A549 (cell line): ENCODE measurements around the gene RAB3B.

Source experiments
- EHMT2 ChIP-seq: fragments of 200-600 bp; sonication (generic); IDR thresholded peaks from 2 replicates; pipeline ENCODE4 v1.6.1; 2016; ENCODE audit warnings: antibody characterized with exemption, low read depth, mild to moderate bottlenecking, moderate library complexity
- JUN ChIP-seq, 2 experiments: fragments of >200 bp; sonication (Bioruptor Twin); formaldehyde crosslinking; IDR thresholded peaks; 2 replicates in 1 of 2; 3 replicates in 1 of 2; pipeline ENCODE4 v1.6.1; 2016 to 2017
- JUNB ChIP-seq: fragments of >200 bp; sonication (Bioruptor Twin); formaldehyde crosslinking; IDR thresholded peaks from 2 replicates; pipeline ENCODE4 v1.6.1; 2016
- POLR2A ChIP-seq: IDR thresholded peaks from 2 replicates; pipeline ENCODE4 v1.6.1; 2012; ENCODE audit warnings: mild to moderate bottlenecking, low read length
- RAD21 ChIP-seq, 2 experiments: fragments of >200 bp in 1 of 2; sonication (Bioruptor Twin) in 1 of 2; formaldehyde crosslinking in 1 of 2; IDR thresholded peaks in 1 of 2; conservative IDR thresholded peaks in 1 of 2; 2 replicates in 1 of 2; 3 replicates in 1 of 2; pipeline ENCODE4 v1.6.1; 2012 to 2018; ENCODE audit warnings: inconsistent platforms in 1 of 2
- TFCP2L1 ChIP-seq: fragments of 250-450 bp; sonication (Bioruptor Pico); IDR thresholded peaks from 2 replicates; pipeline ENCODE4 v1.5.0; 2021; ENCODE audit warnings: mild to moderate bottlenecking
- TF ChIP-seq, protein P1 (sequence below): IDR thresholded peaks from 2 replicates; pipeline ENCODE4 v1.6.1; 2012
- TF ChIP-seq, protein P2 (sequence below): fragments of >200 bp; sonication (Bioruptor Twin); formaldehyde crosslinking; IDR thresholded peaks from 3 replicates; pipeline ENCODE4 v1.5.1; 2016
- TF ChIP-seq, protein P3 (sequence below): fragments of 450-650 bp; IDR thresholded peaks from 2 replicates; pipeline ENCODE4 v1.6.1; 2014; ENCODE audit warnings: antibody characterized with exemption

DNA sequence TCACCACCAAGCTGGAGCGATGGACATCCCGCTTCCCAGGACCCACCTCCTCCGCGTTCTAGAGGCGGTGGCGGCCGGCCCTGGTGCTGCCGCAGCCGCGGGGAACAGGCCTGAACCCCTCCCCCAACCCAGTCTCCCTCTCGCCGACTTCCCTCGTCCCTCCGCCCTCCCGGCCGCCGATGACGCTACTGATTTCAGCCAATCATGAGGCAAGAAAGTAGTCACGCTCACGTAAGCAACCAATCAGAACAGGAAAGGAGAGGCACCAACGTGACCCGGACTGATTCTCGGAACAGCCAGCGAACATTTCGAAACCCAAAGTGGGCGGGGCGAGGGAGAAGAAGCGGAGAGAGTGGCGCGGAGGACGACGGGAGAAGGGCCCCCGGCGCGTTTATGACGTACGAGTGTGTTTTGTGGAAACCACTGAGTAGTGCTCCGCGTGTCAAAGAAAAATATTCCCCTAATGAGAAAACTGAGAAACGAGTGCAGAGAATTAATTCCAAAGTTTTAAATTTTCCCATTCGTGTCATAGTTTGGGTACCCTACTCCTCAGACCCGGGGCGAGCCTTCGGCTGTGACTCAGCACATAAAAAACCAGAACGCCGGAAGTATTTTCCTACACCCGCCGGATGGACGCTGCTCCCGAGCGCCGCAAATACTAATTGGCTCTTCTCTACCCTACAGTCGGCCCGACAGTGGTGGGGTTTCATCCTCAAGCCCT is 111.7 kb downstream of the RAB3B start, which contains the start of gene NRDC:
- TF ChIP-seq JUNB: no peak
- TF ChIP-seq, protein P1, sequence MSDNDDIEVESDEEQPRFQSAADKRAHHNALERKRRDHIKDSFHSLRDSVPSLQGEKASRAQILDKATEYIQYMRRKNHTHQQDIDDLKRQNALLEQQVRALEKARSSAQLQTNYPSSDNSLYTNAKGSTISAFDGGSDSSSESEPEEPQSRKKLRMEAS: peak; percentile 67
- peak; percentile 81 for TF ChIP-seq POLR2A
- TF ChIP-seq, protein P2, sequence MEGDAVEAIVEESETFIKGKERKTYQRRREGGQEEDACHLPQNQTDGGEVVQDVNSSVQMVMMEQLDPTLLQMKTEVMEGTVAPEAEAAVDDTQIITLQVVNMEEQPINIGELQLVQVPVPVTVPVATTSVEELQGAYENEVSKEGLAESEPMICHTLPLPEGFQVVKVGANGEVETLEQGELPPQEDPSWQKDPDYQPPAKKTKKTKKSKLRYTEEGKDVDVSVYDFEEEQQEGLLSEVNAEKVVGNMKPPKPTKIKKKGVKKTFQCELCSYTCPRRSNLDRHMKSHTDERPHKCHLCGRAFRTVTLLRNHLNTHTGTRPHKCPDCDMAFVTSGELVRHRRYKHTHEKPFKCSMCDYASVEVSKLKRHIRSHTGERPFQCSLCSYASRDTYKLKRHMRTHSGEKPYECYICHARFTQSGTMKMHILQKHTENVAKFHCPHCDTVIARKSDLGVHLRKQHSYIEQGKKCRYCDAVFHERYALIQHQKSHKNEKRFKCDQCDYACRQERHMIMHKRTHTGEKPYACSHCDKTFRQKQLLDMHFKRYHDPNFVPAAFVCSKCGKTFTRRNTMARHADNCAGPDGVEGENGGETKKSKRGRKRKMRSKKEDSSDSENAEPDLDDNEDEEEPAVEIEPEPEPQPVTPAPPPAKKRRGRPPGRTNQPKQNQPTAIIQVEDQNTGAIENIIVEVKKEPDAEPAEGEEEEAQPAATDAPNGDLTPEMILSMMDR: no peak
- TF ChIP-seq JUN (IDR thresholded peaks at IDR 0.05): peak; percentile 47 to 50; a peak in 3 of 5 replicates
- no peak for TF ChIP-seq RAD21 (conservative IDR thresholded peaks at IDR 0.05 in 1 of 2, IDR thresholded peaks at IDR 0.05 in 1 of 2)
- no peak for TF ChIP-seq TFCP2L1 (CRISPR knock-in tag)
- no peak for TF ChIP-seq EHMT2
- TF ChIP-seq, protein P3, sequence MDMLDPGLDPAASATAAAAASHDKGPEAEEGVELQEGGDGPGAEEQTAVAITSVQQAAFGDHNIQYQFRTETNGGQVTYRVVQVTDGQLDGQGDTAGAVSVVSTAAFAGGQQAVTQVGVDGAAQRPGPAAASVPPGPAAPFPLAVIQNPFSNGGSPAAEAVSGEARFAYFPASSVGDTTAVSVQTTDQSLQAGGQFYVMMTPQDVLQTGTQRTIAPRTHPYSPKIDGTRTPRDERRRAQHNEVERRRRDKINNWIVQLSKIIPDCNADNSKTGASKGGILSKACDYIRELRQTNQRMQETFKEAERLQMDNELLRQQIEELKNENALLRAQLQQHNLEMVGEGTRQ: peak; percentile 89
